SKM-1 treated with dmso at 0.1 percent for 144 hours (cell line): Measurements from ENCODE around the gene KAT5.
A peak's percentile ranks its signal among the peaks of the same experiment; 100 is the strongest.
"Not testable (repeated sequence)": the region's sequence is repeated elsewhere in the genome, so short reads cannot be mapped to it uniquely, and the experiment has no call there.

Experiments used
- DNase-seq: peaks from one replicate; lab custom pipeline; 2025; ENCODE audit not compliant: unreplicated experiment; lab: John Stamatoyannopoulos, UW

Gene KAT5

GRCh38 chr11:65743681-65744025 lies 31.6 kb downstream of the KAT5 start:
- no peak for DNase-seq

GRCh38 chr11:65744026-65744698 lies 32.1 kb downstream of the KAT5 start:
- DNase-seq, result peak; percentile 60

- DNase-seq, result no peak
Observed at GRCh38 chr11:65744699-65745042, 32.6 kb downstream of the KAT5 start.

GRCh38 chr11:65745049-65745448 lies 33.0 kb downstream of the KAT5 start:
- DNase-seq, result no peak

GRCh38 chr11:65762169-65762568 lies 50.1 kb downstream of the KAT5 start:
- not testable (repeated sequence) for DNase-seq

- DNase-seq, result not testable (repeated sequence)
Observed at GRCh38 chr11:65762816-65763215, 50.8 kb downstream of the KAT5 start.

GRCh38 chr11:65764434-65764833 lies 52.4 kb downstream of the KAT5 start:
- no peak for DNase-seq

GRCh38 chr11:65766535-65766934 lies 54.5 kb downstream of the KAT5 start:
- DNase-seq, result peak; percentile 74

- no peak for DNase-seq
Observed at GRCh38 chr11:65767406-65767805, 55.4 kb downstream of the KAT5 start.

- not testable (repeated sequence) for DNase-seq
Observed at GRCh38 chr11:65767806-65768205, 55.8 kb downstream of the KAT5 start.
